Placental epithelial cell (primary cell): ENCODE results near the gene TJP2. TPM values are rescaled to one million over a fixed set of nuclear protein-coding genes. Genes with fewer than 3 reads are reported as not detected.

Experiments used
- total RNA-seq: library from RNA; depleted of rRNA; stranded (reverse); fragments of >200 nt; gene quantifications from 2 replicates; pipeline ENCODE4 v1.2.3, GENCODE V29; 2012

The TJP2 gene
- total RNA-seq, result 160 and 221 TPM in 2 replicates

DNA sequence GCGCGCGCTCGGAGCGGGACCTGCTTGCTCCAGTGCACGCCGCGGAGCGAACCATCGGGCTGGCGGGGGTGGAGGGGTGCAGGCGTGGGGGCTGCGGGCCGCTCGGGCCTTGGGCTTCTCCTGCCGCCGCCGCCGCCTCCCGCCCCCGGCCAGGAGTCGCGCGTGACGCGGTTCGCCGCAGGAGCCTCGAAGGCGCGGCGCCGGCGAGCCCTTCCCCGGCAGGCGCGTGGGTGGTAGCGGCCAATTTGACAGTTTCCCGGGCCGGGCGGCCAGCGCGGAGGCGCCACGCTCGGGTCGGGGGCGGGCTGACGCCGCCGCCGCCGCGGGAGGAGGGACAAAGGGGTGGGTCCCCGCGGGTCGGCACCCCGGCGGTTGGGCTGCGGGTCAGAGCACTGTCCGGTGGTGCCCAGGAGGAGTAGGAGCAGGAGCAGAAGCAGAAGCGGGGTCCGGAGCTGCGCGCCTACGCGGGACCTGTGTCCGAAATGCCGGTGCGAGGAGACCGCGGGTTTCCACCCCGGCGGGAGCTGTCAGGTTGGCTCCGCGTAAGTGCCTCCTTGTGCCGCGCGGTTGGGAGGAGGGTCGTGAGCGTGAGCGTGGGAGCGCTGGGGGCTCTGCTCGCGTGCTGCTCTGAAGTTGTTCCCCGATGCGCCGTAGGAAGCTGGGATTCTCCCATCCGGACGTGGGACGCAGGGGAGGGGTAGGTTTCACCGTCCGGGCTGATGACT lies at the start of gene TJP2:
TSS of gene TJP2 (plus strand) at position 387 of the 725 bp plus-strand sequence. CDS start at position 483, 96 bp downstream.

Other genes with a start within 250 kb of the TJP2 start
- gene PRKACG, start 160.2 kb upstream of the TJP2 start, total RNA-seq, result not detected in 2 replicates
- gene FXN, start 138.5 kb upstream of the TJP2 start, total RNA-seq, result 1.2 and 2.6 TPM in 2 replicates
- gene ENTREP1, start 150.9 kb downstream of the TJP2 start, total RNA-seq, result 0.39 and 0.54 TPM in 2 replicates